HG03280 (cell line): Measurements from ENCODE around the gene ADAM30.

Source experiments
- ATAC-seq: cut with Tn5 transposase; IDR thresholded peaks from one replicate; pipeline ENCODE4 v1.9.1; 2021; ENCODE audit warnings: mild to moderate bottlenecking, moderate library complexity; ENCODE audit not compliant: unreplicated experiment

Gene ADAM30

GRCh38 chr1:119896303-119896702 lies at the start of gene ADAM30:
TSS of gene ADAM30 (minus strand) at chr1:119896515. CDS start at chr1:119896336, 179 bp downstream.
- no peak for ATAC-seq

DNA sequence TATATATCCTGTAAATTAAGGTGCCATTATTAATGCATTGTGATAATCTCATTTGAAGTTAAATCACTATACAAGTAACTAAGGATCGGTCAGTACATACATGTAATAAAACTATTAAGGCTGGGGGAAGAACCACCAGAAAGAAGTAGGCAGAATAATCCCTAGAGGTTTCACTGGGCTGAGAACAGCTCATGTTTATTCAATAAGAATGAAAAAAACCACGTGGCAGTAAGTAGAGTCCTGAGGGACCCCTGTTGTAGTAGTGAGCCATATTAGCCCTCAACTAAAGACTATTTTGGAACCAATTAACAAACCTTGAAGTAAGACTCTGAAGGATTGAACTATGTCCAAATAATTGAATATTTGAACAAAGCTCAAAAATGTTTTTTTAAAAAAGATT lies 46.9 kb upstream of the ADAM30 start:
- ATAC-seq: no peak

- no peak for ATAC-seq
Measured at GRCh38 chr1:119941392-119941791, 45.1 kb upstream of the ADAM30 start.

DNA sequence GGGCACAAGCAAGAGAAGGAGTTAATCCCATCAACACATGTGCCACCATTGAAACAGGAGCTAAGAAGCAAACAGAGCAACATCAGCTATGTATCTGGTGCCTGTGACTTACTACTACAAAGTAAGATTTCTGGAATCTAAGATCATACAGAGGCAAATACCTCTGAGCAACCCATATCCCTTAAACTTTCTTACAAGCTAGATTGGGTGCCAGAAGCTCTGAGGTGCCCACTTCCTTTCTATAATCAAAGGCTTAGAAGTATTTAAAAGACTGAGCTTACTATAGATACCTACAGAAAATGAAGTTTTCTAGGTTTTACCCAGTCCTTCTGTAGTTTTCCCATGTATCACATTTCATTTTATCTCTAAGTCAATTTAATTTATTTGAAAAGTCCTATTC lies 44.4 kb upstream of the ADAM30 start:
- no peak for ATAC-seq

DNA sequence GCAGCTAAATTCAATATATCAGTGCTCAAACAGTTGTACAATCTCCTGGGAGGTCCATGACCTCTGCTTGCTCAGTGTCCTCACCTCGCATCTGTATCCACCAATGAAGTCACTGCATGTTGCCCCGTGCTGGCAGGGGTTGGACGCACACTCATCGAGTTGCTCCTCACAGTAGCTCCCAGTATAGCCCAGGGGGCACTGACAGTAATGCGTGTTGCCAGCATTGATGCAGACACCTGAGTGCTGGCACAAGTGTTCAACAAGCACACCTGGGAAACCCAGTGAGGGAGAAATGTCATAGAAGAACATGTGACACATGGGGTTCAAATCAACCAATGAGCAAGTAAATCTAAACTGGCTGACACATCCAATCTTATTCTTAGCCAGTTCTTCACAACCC lies 40.9 kb upstream of the ADAM30 start:
- no peak for ATAC-seq

DNA sequence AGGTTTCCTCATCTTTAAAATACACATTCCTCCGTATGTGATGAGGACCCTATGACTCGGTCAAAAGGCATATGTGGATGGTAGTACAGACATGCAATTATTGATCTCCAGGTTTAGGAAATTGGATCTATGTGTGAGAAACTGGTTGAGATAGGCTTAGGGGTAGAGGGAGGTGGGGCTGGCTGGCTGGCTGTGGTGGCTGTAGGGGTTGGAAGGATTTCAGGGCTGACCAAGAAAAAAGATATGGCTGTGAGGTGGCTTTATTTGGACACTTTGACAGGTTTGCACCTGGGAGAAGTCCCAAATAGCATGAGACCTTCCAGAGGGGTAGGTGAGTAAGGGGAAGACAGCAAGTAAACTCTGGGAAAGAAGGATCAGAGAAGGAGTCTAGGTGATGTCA lies 39.6 kb upstream of the ADAM30 start:
- no peak for ATAC-seq

DNA sequence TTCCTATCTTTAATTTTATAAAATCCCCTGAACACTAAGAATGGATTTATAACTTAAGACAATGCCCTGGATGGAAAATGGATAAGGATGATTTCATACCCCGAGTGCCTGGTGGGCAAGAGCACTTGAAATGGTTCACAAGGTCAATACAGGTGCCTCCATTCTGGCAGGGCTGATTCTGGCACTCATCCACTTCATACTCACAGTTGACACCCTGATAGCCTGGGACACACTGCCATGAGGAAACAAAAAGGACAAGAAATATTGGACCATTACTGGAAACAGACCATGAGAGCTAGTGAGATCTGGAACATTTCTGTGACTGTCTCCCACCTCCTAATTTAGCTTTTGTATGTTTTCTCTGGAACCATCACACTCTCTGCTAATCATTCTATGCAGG lies 39.1 kb upstream of the ADAM30 start:
- no peak for ATAC-seq

DNA sequence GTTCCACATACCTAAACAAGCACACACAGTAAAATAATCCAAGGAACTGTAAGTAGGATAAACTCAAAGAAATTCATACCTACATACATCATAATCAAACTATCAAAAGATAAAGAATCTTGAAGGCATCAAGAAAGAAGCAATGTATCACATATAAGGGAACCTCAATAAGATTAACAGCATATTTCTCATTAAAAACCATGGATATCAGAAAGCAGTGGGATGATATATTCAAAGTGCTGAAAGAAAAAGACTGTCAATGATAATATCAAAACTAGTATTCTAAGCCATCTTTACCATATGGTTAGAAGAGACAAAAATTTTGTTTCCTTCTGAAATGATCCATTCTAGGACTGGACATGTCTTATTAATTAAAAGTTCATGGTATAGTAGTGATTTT lies 37.1 kb upstream of the ADAM30 start:
- no peak for ATAC-seq

GRCh38 chr1:119929643-119930315 lies 33.5 kb upstream of the ADAM30 start:
- ATAC-seq: no peak

GRCh38 chr1:119926553-119926952 lies 30.2 kb upstream of the ADAM30 start:
- no peak for ATAC-seq

DNA sequence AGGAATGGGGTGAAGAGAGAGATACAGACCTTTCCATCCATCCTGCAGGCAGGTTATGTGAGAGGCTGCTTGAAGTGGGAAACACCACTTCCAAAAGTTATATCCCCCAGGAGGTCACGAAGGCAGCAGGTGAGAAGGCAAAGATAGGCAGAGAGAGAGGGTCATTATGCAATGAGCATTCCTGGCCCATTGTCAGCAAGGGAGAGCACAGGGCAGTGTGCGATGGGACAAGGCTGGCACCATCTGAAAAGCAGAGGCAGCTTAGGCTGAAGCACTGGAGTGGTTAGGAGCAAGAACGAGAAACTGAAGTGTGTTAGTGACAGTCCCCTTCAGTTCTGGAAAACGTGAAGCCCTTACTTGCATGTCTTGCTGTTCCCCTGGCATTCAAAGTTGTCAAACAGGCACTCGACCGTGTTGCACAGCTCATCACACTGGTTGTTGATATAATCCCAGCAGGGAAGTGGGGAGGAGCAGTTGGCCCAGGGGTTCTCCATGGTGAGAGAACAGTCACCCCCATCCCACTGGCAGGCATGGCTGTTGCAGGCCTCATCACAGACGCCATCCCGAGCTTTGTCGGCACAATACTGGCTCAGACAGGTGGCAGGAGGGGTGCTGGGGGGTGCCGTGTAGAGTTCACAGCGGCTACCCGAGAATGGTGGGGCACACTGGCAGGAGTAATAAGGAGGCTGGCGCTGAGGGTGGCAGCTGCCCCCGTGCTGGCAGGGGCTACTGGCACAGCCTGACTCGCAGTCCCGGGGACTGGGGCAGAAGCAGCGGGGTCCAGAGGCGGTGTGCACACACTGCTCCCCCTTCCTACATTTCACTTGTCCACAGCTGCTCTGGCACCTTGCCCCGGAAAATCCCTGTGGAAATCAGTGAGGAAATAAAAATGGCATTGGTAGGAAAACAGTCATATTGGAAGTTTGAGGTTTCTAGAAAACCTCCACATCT lies 28.9 kb upstream of the ADAM30 start:
- no peak for ATAC-seq

DNA sequence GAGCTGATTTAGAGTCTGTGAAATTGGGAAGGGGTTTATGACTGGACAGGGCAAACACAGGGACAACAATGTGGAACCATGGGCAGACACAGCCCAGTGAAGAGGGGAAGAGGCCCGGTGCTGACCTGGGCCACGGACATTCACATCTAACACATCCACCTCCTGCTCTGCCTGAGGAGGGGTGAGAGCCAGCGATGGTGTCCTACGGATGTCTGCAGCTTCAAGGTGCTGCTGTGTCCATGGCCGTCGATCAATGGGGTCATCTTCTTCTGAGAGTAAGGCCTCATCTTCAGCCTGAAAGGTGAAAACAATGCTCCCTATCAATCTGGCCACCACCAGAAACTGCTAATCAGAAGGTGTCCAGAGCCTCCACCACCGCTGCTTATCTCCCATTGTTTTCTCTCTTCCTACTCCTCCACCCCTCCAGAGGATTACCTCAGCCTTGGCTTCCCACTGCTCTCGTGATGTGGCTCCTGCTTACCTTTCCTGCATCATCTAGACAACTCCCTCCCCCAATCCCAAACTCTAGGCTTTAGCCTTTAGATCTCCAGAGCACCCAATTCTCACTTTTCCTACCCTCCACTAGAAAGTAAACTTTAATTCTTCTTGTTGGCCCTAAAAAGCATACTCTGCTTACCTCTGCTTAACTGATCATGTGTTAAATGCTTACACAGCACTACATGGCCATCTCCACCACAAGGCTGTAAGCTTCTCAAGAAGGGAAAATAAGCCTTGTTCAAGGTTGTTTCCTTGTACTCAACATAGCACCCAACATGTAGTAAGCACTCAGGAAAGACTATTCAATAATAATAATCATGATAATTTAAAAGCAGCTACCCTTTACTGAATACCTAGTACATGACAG lies 24.0 kb upstream of the ADAM30 start:
- ATAC-seq: no peak

DNA sequence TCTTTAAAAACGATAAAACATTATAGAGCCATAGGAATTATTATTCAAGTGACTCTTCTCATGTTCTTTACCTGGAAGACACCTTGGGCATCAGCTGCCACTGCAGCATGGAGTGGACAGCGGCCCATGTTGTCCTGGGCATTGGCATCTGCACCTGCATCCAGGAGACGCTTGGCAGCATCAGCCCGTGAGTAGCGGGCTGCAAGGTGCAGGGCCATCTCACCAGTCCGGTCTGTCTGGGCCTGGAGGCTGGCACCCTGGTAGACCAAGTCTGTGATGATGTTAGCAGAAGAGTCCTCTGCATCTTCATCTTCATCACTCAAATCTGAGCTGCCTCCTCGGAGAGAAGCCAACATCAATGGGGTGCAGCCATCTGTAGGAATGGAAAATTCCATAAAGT lies 22.9 kb upstream of the ADAM30 start:
- no peak for ATAC-seq

GRCh38 chr1:119918301-119918700 lies 22.0 kb upstream of the ADAM30 start:
- ATAC-seq: no peak

- ATAC-seq: no peak
Measured at GRCh38 chr1:119917304-119918055, 21.2 kb upstream of the ADAM30 start.

- no peak for ATAC-seq
Measured at GRCh38 chr1:119915517-119915916, 19.2 kb upstream of the ADAM30 start.

DNA sequence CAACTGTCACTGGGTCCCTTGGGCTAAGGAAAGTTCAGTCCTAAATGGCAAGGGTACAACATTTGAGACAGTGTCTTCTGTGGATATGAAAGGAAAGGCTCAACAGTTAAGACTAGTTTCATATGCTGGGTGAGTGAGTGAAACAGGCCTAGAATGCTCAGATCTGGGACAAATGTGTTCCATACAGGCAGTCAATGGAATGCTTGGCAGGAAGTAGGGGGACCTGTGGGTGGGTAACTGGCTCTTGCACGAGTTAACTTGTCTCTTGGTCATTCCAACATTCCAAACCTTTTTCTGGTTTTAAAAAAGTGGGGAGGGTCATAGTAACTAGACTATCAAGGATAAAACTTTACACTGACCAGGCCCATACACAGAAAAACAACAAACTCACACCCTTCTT lies 17.8 kb upstream of the ADAM30 start:
- no peak for ATAC-seq

GRCh38 chr1:119912963-119913362 lies 16.6 kb upstream of the ADAM30 start:
- ATAC-seq: no peak

DNA sequence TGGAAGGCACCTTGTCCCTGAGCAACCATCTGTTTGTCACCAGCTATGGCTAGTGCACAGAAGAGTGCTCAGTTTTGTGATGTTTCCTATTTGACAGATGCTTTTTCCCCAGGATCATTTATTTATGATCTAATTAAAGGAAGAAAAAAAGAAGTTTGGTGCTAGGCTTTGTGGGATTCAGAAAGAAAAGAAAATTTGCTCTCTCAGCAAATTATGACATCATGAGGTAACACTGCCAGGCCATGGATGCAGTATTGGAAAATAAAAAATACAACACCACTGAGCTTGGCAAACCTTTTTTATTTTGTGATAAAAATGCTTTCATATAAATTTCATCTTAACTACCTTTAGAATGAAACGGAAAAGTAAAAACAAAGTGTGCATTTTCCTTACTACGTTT lies 15.5 kb upstream of the ADAM30 start:
- ATAC-seq: no peak

DNA sequence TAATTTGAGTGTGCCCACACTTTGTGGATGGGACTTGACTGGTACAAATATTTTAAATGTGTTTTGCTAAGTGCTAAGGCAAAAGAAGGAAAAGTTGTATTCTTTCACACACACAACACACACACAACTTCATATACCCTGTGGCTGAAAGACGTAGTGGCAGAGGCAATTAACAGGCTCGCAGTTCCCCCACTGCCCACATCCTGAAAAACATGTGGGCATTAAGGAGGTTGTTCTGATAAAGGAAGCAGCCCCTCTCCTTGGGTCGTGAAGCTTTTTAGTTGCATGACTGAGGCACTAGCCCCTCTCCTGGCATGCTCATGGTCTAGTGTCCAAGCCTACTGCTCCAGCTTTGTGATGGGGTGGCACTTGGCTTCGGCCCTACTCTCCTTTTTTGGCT lies 14.3 kb upstream of the ADAM30 start:
- no peak for ATAC-seq
